GM18873 (cell line): ENCODE results near the gene MYOM1.
A peak's percentile ranks its signal among the peaks of the same experiment; 100 is the strongest.

Source experiments
- ATAC-seq: cut with Tn5 transposase; IDR thresholded peaks from one replicate; pipeline ENCODE4 v1.9.1; 2021; ENCODE audit warnings: mild to moderate bottlenecking, moderate library complexity, moderate number of reproducible peaks; ENCODE audit not compliant: unreplicated experiment, low FRiP score

The MYOM1 gene

GRCh38 chr18:3219631-3220335 is at the start of gene MYOM1:
TSS of gene MYOM1 (minus strand) at chr18:3219968. CDS start at chr18:3215223, 4,745 bp downstream.
- ATAC-seq, result no peak

GRCh38 chr18:3269241-3269913 is 49.6 kb upstream of the MYOM1 start:
- no peak for ATAC-seq

GRCh38 chr18:3268306-3268705 is 48.5 kb upstream of the MYOM1 start:
- no peak for ATAC-seq

GRCh38 chr18:3266062-3266608 is 46.4 kb upstream of the MYOM1 start:
- no peak for ATAC-seq

GRCh38 chr18:3265564-3266033 is 45.8 kb upstream of the MYOM1 start:
- no peak for ATAC-seq

GRCh38 chr18:3264362-3264761 is 44.6 kb upstream of the MYOM1 start:
- no peak for ATAC-seq

GRCh38 chr18:3263132-3263700 is 43.4 kb upstream of the MYOM1 start:
- ATAC-seq, result no peak

GRCh38 chr18:3262234-3263131 is 42.7 kb upstream of the MYOM1 start:
- ATAC-seq, result peak; percentile 25

- peak; percentile 72 for ATAC-seq
Observed at GRCh38 chr18:3261373-3262233, 41.8 kb upstream of the MYOM1 start, which contains the start of gene MYL12B. TSS of gene MYL12B (plus strand) at chr18:3262133. CDS start at chr18:3272899, 10,766 bp downstream.

- ATAC-seq, result no peak
Observed at GRCh38 chr18:3260995-3261372, 41.2 kb upstream of the MYOM1 start.

GRCh38 chr18:3257627-3258120 is 37.9 kb upstream of the MYOM1 start:
- no peak for ATAC-seq

- ATAC-seq, result no peak
Observed at GRCh38 chr18:3256693-3257626, 37.2 kb upstream of the MYOM1 start.

- ATAC-seq, result no peak
Observed at GRCh38 chr18:3255611-3256165, 35.9 kb upstream of the MYOM1 start.

- ATAC-seq, result no peak
Observed at GRCh38 chr18:3254725-3255124, 35.0 kb upstream of the MYOM1 start.

GRCh38 chr18:3252843-3253242 is 33.1 kb upstream of the MYOM1 start:
- no peak for ATAC-seq

- no peak for ATAC-seq
Observed at GRCh38 chr18:3251963-3252277, 32.2 kb upstream of the MYOM1 start.

GRCh38 chr18:3251249-3251962 is 31.6 kb upstream of the MYOM1 start:
- no peak for ATAC-seq
